HG03175 (cell line): ENCODE measurements around the gene C18orf54.
"Not testable (repeated sequence)": the region's sequence is repeated elsewhere in the genome, so short reads cannot be mapped to it uniquely, and the experiment has no call there.

Experiments
- ATAC-seq: cut with Tn5 transposase; IDR thresholded peaks from one replicate; pipeline ENCODE4 v1.9.1; 2021; ENCODE audit warnings: mild to moderate bottlenecking, moderate library complexity; ENCODE audit not compliant: unreplicated experiment

The C18orf54 gene

GRCh38 chr18:54357660-54358494 is at the start of gene C18orf54, which contains the start of gene STARD6:
Gene C18orf54, plus strand, starts transcription at chr18:54357906. Its CDS starts 2,667 bp downstream, at chr18:54360573.
Gene STARD6, minus strand, starts transcription at chr18:54357858. Its CDS starts 3,285 bp downstream, at chr18:54354573.
- peak; percentile 96 for ATAC-seq

- not testable (repeated sequence) for ATAC-seq
Measured at GRCh38 chr18:54309564-54309963, 48.1 kb upstream of the C18orf54 start.

GRCh38 chr18:54316071-54316820 is 41.5 kb upstream of the C18orf54 start:
- no peak for ATAC-seq

- ATAC-seq = no peak
Measured at GRCh38 chr18:54323561-54323960, 34.1 kb upstream of the C18orf54 start.

GRCh38 chr18:54323970-54324369 is 33.7 kb upstream of the C18orf54 start:
- ATAC-seq = no peak

- ATAC-seq = no peak
Measured at GRCh38 chr18:54327818-54328217, 29.9 kb upstream of the C18orf54 start.

- no peak for ATAC-seq
Measured at GRCh38 chr18:54329787-54330186, 27.9 kb upstream of the C18orf54 start.

- no peak for ATAC-seq
Measured at GRCh38 chr18:54330768-54331548, 26.7 kb upstream of the C18orf54 start.

GRCh38 chr18:54335638-54336173 is 22.0 kb upstream of the C18orf54 start:
- ATAC-seq = no peak

GRCh38 chr18:54338230-54338629 is 19.5 kb upstream of the C18orf54 start:
- no peak for ATAC-seq

GRCh38 chr18:54351186-54351585 is 6.5 kb upstream of the C18orf54 start:
- ATAC-seq = no peak

- peak; percentile 40 for ATAC-seq
Measured at GRCh38 chr18:54357082-54357659, 535 bp upstream of the C18orf54 start.

GRCh38 chr18:54358495-54359040 is 862 bp downstream of the C18orf54 start:
- ATAC-seq = no peak

- no peak for ATAC-seq
Measured at GRCh38 chr18:54359233-54359632, 1.5 kb downstream of the C18orf54 start.

GRCh38 chr18:54360406-54360805 is 2.7 kb downstream of the C18orf54 start:
- no peak for ATAC-seq

- no peak for ATAC-seq
Measured at GRCh38 chr18:54378057-54378456, 20.4 kb downstream of the C18orf54 start.

- ATAC-seq = no peak
Measured at GRCh38 chr18:54381640-54382039, 23.9 kb downstream of the C18orf54 start.

- ATAC-seq = no peak
Measured at GRCh38 chr18:54382076-54382475, 24.4 kb downstream of the C18orf54 start.

GRCh38 chr18:54382733-54383252 is 25.1 kb downstream of the C18orf54 start:
- no peak for ATAC-seq

GRCh38 chr18:54386043-54386442 is 28.3 kb downstream of the C18orf54 start:
- ATAC-seq = no peak
